Cardiac atrium fibroblast (primary cell): ENCODE data around the gene S1PR4. TPM values are rescaled to one million over a fixed set of nuclear protein-coding genes. Genes with fewer than 3 reads are reported as not detected.

ENCODE experiments used
- total RNA-seq: library from RNA; depleted of rRNA; stranded (reverse); fragments of >200 nt; gene quantifications from 2 replicates; pipeline ENCODE4 v1.2.3, GENCODE V29; 2015

S1PR4 gene
- not detected in 2 replicates for total RNA-seq

GRCh38 chr19:3178377-3178972, at the start of gene S1PR4:
TSS of gene S1PR4 (plus strand) at chr19:3178769. CDS start at chr19:3178793, 24 bp downstream.

GRCh38 chr19:3135961-3136683, 42.4 kb upstream of the S1PR4 start, which contains the start of gene GNA15:
TSS of gene GNA15 (plus strand) at chr19:3136033. CDS start at chr19:3136451, 418 bp downstream.

GRCh38 chr19:3185461-3186159, 7.0 kb downstream of the S1PR4 start, which contains the start of gene NCLN:
TSS of gene NCLN (plus strand) at chr19:3185930. CDS start at chr19:3186031, 101 bp downstream.

GRCh38 chr19:3224346-3225168, 46.0 kb downstream of the S1PR4 start, which contains the start of gene CELF5:
TSS of gene CELF5 (plus strand) at chr19:3224661. CDS start at chr19:3224740, 79 bp downstream.

Other genes with a start within 250 kb of the S1PR4 start
- 1.3 and 3.6 TPM in 2 replicates for gene ZNF77, start 233.8 kb upstream of the S1PR4 start, total RNA-seq
- gene TLE6, start 201.2 kb upstream of the S1PR4 start, total RNA-seq = 0.36 and 2.8 TPM in 2 replicates
- gene TLE2, start 149.5 kb upstream of the S1PR4 start, total RNA-seq = 20.1 and 49.1 TPM in 2 replicates
- 355 and 367 TPM in 2 replicates for gene TLE5, start 116.3 kb upstream of the S1PR4 start, total RNA-seq
- gene GNA11, start 84.4 kb upstream of the S1PR4 start, total RNA-seq = 73.2 and 85.9 TPM in 2 replicates
- gene GNA15, start 42.7 kb upstream of the S1PR4 start, total RNA-seq = not detected in 2 replicates
- 63.9 and 66.4 TPM in 2 replicates for gene NCLN, start 7.2 kb downstream of the S1PR4 start, total RNA-seq
- gene CELF5, start 45.9 kb downstream of the S1PR4 start, total RNA-seq = 1.3 TPM in 1 of 2 replicates, not detected in the other
- 37.5 and 50.5 TPM in 2 replicates for gene NFIC, start 187.8 kb downstream of the S1PR4 start, total RNA-seq